H1 (cell line): ENCODE data around the gene ERC1. TPM values are rescaled to one million over a fixed set of nuclear protein-coding genes. Genes with fewer than 3 reads are reported as not detected.

Source experiments
- CTCF ChIA-PET: fragments of 300-600 bp; sonication (Branson Sonifier 250); formaldehyde crosslinking; loops from one replicate; lab custom pipeline; 2021; ENCODE audit not compliant: partially characterized antibody; lab: Charles Lee
- POLR2A ChIA-PET: fragments of 300-600 bp; sonication (Branson Sonifier 250); formaldehyde crosslinking; loops from one replicate; lab custom pipeline; 2021; ENCODE audit warnings: inconsistent platforms; ENCODE audit not compliant: partially characterized antibody; lab: Charles Lee
- DNase-seq, 2 experiments: peaks; one replicate each; pipeline versions ENCODE4 v3.0.0 to v3.0.0-alpha.2; 2010 to 2022; ENCODE audit warnings: low spot score in 2 of 2, low read depth in 1 of 2, mixed read lengths in 1 of 2
- FAIRE-seq: peaks from 2 replicates; lab custom pipeline; 2011; peaks lifted over from hg19 to GRCh38; lab: Jason Lieb, UNC
- H2AFZ ChIP-seq: 2 replicates; pipeline ENCODE4 v1.8.1; 2012; ENCODE audit warnings: low read length, inconsistent platforms
- H2AK5ac ChIP-seq: 2 replicates; pipeline ENCODE4 v1.6.1; 2013; ENCODE audit warnings: low read depth, low read length
- H2BK120ac ChIP-seq: replicated peaks from 2 replicates; pipeline ENCODE3; 2013; ENCODE audit warnings: low read depth, low read length, inconsistent platforms
- H2BK12ac ChIP-seq: 2 replicates; pipeline ENCODE4 v1.6.1; 2013; ENCODE audit warnings: low read depth, low read length
- H2BK15ac ChIP-seq: 2 replicates; pipeline ENCODE4 v1.6.1; 2013; ENCODE audit warnings: low read length
- H2BK20ac ChIP-seq: 2 replicates; pipeline ENCODE4 v1.6.1; 2013; ENCODE audit warnings: low read length
- H2BK5ac ChIP-seq: 2 replicates; pipeline ENCODE4 v1.6.1; 2013; ENCODE audit warnings: low read depth, low read length
- H3K14ac ChIP-seq: 2 replicates; pipeline ENCODE4 v1.6.1; 2013; ENCODE audit warnings: inconsistent platforms; ENCODE audit not compliant: insufficient read length
- H3K18ac ChIP-seq: 2 replicates; pipeline ENCODE4 v1.6.1; 2013; ENCODE audit warnings: low read length; ENCODE audit errors: extremely low read depth
- H3K23ac ChIP-seq: 2 replicates; pipeline ENCODE4 v1.6.1; 2013; ENCODE audit warnings: inconsistent platforms; ENCODE audit not compliant: insufficient read length
- H3K23me2 ChIP-seq: 2 replicates; pipeline ENCODE4 v1.6.1; 2013; ENCODE audit warnings: low read depth, low read length
- H3K27ac ChIP-seq: 2 replicates; pipeline ENCODE4 v1.6.1; 2011; ENCODE audit warnings: low read depth, low read length, inconsistent platforms
- H3K27me3 ChIP-seq, 4 experiments: replicated peaks in 1 of 4; 1 replicate in 1 of 4; 2 replicates in 3 of 4; pipeline versions ENCODE4 v1.6.1 to v1.8.1; 2011 to 2013; ENCODE audit warnings: low read length in 3 of 4, mild to moderate bottlenecking in 3 of 4, inconsistent platforms in 2 of 4, mixed read lengths in 2 of 4, moderate library complexity in 1 of 4; ENCODE audit not compliant: control insufficient read depth in 3 of 4, insufficient read depth in 3 of 4; ENCODE audit errors: extremely low read depth in 1 of 4
- H3K36me3 ChIP-seq, 4 experiments: 2 replicates each; pipeline versions ENCODE4 v1.6.1 to v1.8.1; 2011 to 2013; ENCODE audit warnings: mild to moderate bottlenecking in 4 of 4, low read length in 3 of 4, moderate library complexity in 2 of 4, control low read depth in 1 of 4, inconsistent platforms in 1 of 4; ENCODE audit not compliant: insufficient read depth in 4 of 4, control insufficient read depth in 2 of 4
- H3K4ac ChIP-seq: replicated peaks from 2 replicates; pipeline ENCODE3; 2013; ENCODE audit warnings: low read length, low read depth, mixed read lengths, inconsistent platforms; ENCODE audit not compliant: insufficient read length
- H3K4me1 ChIP-seq, 4 experiments: replicated peaks in 1 of 4; 1 replicate in 1 of 4; 2 replicates in 3 of 4; pipeline versions ENCODE4 v1.6.1 to v1.8.1; 2011 to 2013; ENCODE audit warnings: low read length in 3 of 4, inconsistent platforms in 2 of 4, mixed read lengths in 1 of 4; ENCODE audit not compliant: insufficient read depth in 4 of 4, control insufficient read depth in 3 of 4
- H3K4me2 ChIP-seq, 2 experiments: 2 replicates each; pipeline versions ENCODE4 v1.6.1 to v1.8.1; 2011 to 2013; ENCODE audit warnings: low read depth in 2 of 2, low read length in 2 of 2, control low read depth in 1 of 2, inconsistent platforms in 1 of 2, mild to moderate bottlenecking in 1 of 2; ENCODE audit not compliant: insufficient read depth in 1 of 2
- H3K4me3 ChIP-seq, 4 experiments: fragments of 200-600, 300-600 bp in 1 of 4; sonication (generic), shearing (Covaris generic), sonication (Bioruptor Twin) in 1 of 4; 2 replicates each; pipeline versions ENCODE4 v1.5.1 to v1.8.1; 2011 to 2016; ENCODE audit warnings: low read length in 4 of 4, low read depth in 3 of 4, control low read depth in 2 of 4, inconsistent platforms in 2 of 4, mild to moderate bottlenecking in 2 of 4, mixed read lengths in 1 of 4, moderate library complexity in 1 of 4; ENCODE audit not compliant: insufficient read depth in 2 of 4; ENCODE audit errors: extremely low read depth in 1 of 4
- H3K56ac ChIP-seq: replicated peaks from 2 replicates; pipeline ENCODE3; 2013; ENCODE audit warnings: low read depth, mild to moderate bottlenecking, mixed read lengths, low read length, inconsistent platforms; ENCODE audit not compliant: insufficient read length
- H3K79me1 ChIP-seq: 2 replicates; pipeline ENCODE4 v1.6.1; 2013; ENCODE audit warnings: low read depth, low read length, control low read depth
- H3K79me2 ChIP-seq, 2 experiments: 2 replicates each; pipeline versions ENCODE4 v1.6.1 to v1.8.1; 2012 to 2013; ENCODE audit warnings: low read length in 2 of 2, mild to moderate bottlenecking in 2 of 2, inconsistent platforms in 1 of 2; ENCODE audit not compliant: insufficient read depth in 2 of 2, control insufficient read depth in 1 of 2
- H3K9ac ChIP-seq, 4 experiments: replicated peaks in 1 of 4; 1 replicate in 1 of 4; 2 replicates in 3 of 4; pipeline versions ENCODE4 v1.6.1 to v1.8.1; 2011 to 2013; ENCODE audit warnings: low read depth in 3 of 4, low read length in 3 of 4, control low read depth in 2 of 4, mild to moderate bottlenecking in 2 of 4, moderate library complexity in 2 of 4, inconsistent platforms in 1 of 4; ENCODE audit errors: extremely low read depth in 1 of 4
- H3K9me3 ChIP-seq, 2 experiments: 2 replicates each; pipeline versions ENCODE4 v1.6.1 to v1.8.1; 2012 to 2013; ENCODE audit warnings: mild to moderate bottlenecking in 2 of 2, moderate library complexity in 2 of 2, control low read depth in 1 of 2, inconsistent platforms in 1 of 2, low read depth in 1 of 2, low read length in 1 of 2, mixed read lengths in 1 of 2; ENCODE audit not compliant: insufficient read depth in 2 of 2
- H4K20me1 ChIP-seq, 2 experiments: replicated peaks in 1 of 2; 2 replicates each; pipeline versions ENCODE3 to v1.8.1; 2011 to 2013; ENCODE audit warnings: inconsistent platforms in 2 of 2, low read length in 2 of 2, mild to moderate bottlenecking in 1 of 2; ENCODE audit not compliant: insufficient read depth in 2 of 2, control insufficient read depth in 1 of 2
- H4K5ac ChIP-seq: 2 replicates; pipeline ENCODE4 v1.6.1; 2013; ENCODE audit warnings: low read length, low read depth, mixed read lengths, inconsistent platforms; ENCODE audit not compliant: insufficient read length
- H4K8ac ChIP-seq: 2 replicates; pipeline ENCODE4 v1.8.0; 2013; ENCODE audit warnings: mild to moderate bottlenecking, moderate library complexity, low read length, inconsistent platforms; ENCODE audit not compliant: insufficient read depth; ENCODE audit errors: extremely low read depth
- H4K91ac ChIP-seq: replicated peaks from 2 replicates; pipeline ENCODE3; 2013; ENCODE audit warnings: low read length, mixed read lengths, inconsistent platforms; ENCODE audit not compliant: insufficient read length
- KDM4A ChIP-seq: IDR thresholded peaks from one replicate; pipeline ENCODE4 v1.7.1; 2012; ENCODE audit warnings: low read depth, mild to moderate bottlenecking, moderate library complexity, low read length, inconsistent platforms; ENCODE audit not compliant: severe bottlenecking
- RXRA ChIP-seq: IDR thresholded peaks from 2 replicates; pipeline ENCODE4 v1.6.1; 2011; ENCODE audit warnings: low read depth, mild to moderate bottlenecking, low read length, moderate library complexity; ENCODE audit not compliant: insufficient read depth
- TBP ChIP-seq: IDR thresholded peaks from 2 replicates; pipeline ENCODE4 v1.6.1; 2011; ENCODE audit warnings: low read depth, low read length, improper control_type of control experiment
- WGBS, 2 experiments: shearing (Covaris generic) in 1 of 2; methylation state at CpG; one replicate each; pipeline versions ENCODE4 v1.1.6 to v1.1.7; 2013 to 2015; ENCODE audit warnings: low lambda C conversion rate in 2 of 2, mixed read lengths in 2 of 2, inconsistent platforms in 1 of 2, low coverage in 1 of 2, missing lambda C conversion rate in 1 of 2; ENCODE audit not compliant: insufficient replicate concordance in 2 of 2, insufficient coverage in 1 of 2, insufficient read length in 1 of 2; ENCODE audit errors: extremely low coverage in 1 of 2, missing lambda C conversion rate in 1 of 2; 5-methylcytosine and 5-hydroxymethylcytosine counted together
- polyA plus RNA-seq, 7 experiments: library from polyadenylated mRNA; depleted of rRNA in 3 of 7; stranded (reverse) in 5 of 7; unstranded in 2 of 7; fragments of >200 nt in 5 of 7; fragments of 200-250 nt in 2 of 7; gene quantifications; 1 replicate in 5 of 7; 2 replicates in 1 of 7; 4 replicates in 1 of 7; pipeline versions ENCODE4 v1.2.1 to v1.2.3, GENCODE V29; 2011 to 2013; ENCODE audit warnings: missing spikeins in 2 of 7, mixed read lengths in 2 of 7
- total RNA-seq: library from RNA; stranded (reverse); fragmentation: NEBNext Ultra II Directional; extraction: Animal tissue kit (Norgen Biotek cat#: 25700); gene quantifications from 2 replicates; pipeline ENCODE4 v1.2.1, GENCODE V29; 2021

Gene ERC1
- total and polyA plus RNA-seq, 2 of the 8 experiments (the other 6 are each of a cell fraction or from before 2014, with no cell fraction given) = 7.8 to 45.7 TPM

GRCh38 chr12:1481906-1482305 is 490.9 kb downstream of the ERC1 start:
- Histone ChIP-seq H2BK5ac (no peak overlapping the region), H4K5ac (no peak overlapping the region), H2BK12ac (no peak overlapping the region), H3K23ac (no peak overlapping the region), H2AK5ac (no peak overlapping the region), H4K91ac (no peak overlapping the region), H3K27me3 (no peaks in the 10 kb centered on the region), H2BK120ac (no peak overlapping the region), H3K9me3 (no peaks in the 10 kb centered on the region), H3K4me3 (no peak overlapping the region), H3K79me1 (no peaks in the 10 kb centered on the region), H4K8ac (no peak overlapping the region), H3K27ac (no peak overlapping the region), H3K14ac (no peak overlapping the region), H2BK20ac (no peak overlapping the region), H3K79me2 (no peaks in the 10 kb centered on the region), H3K9ac (no peak overlapping the region), H3K4ac (no peak overlapping the region), H3K18ac (no peak overlapping the region), H3K4me2 (no peak overlapping the region), H4K20me1 (no peaks in the 10 kb centered on the region), H3K23me2 (no peaks in the 10 kb centered on the region), H2BK15ac (no peak overlapping the region), H3K56ac (no peak overlapping the region), H3K4me1 (no peaks in the 10 kb centered on the region), H3K36me3 (no peaks in the 10 kb centered on the region), H2AFZ (no peak overlapping the region)
- 91% methylated on average over 8 of the region's 8 CpGs; no CpG with 5 or more reads in 1 of the 2 experiments for WGBS, 2 experiments
- ChIA-PET POLR2A (no interaction called here), CTCF (interaction anchor here (0.5 kb wide), 1 partner anchor 22 kb away, joined by 3 read pairs; no protein-coding TSS in a partner anchor)
- FAIRE-seq = no peak
- TF ChIP-seq KDM4A (no peak), TBP (no peak), RXRA (no peak)
- no peak for DNase-seq
